Hepatocyte (in vitro differentiated cells): ENCODE measurements around the gene BNIP5. TPM values are rescaled to one million over a fixed set of nuclear protein-coding genes. Genes with fewer than 3 reads are reported as not detected.

ENCODE experiments used
- DNase-seq: peaks from one replicate; pipeline ENCODE4 v3.0.0-alpha.2; 2016; ENCODE audit warnings: low spot score
- H2AFZ ChIP-seq: fragments of 200-600 bp; sonication (generic); 2 replicates; pipeline ENCODE4 v1.6.0; 2016; ENCODE audit warnings: antibody characterized with exemption, mild to moderate bottlenecking
- H3K27ac ChIP-seq: fragments of 200-600 bp; sonication (generic); 2 replicates; pipeline ENCODE4 v1.5.1; 2016; ENCODE audit warnings: mild to moderate bottlenecking
- H3K27me3 ChIP-seq: fragments of 200-600 bp; sonication (generic); 2 replicates; pipeline ENCODE4 v1.6.1; 2016
- H3K36me3 ChIP-seq: fragments of 200-600 bp; sonication (generic); replicated peaks from 2 replicates; pipeline ENCODE4 v1.5.1; 2016; ENCODE audit warnings: low read depth; ENCODE audit not compliant: insufficient read depth
- H3K4me1 ChIP-seq: fragments of 200-600 bp; sonication (generic); 2 replicates; pipeline ENCODE4 v1.5.1; 2016; ENCODE audit warnings: mild to moderate bottlenecking, moderate library complexity; ENCODE audit not compliant: insufficient read depth
- H3K4me2 ChIP-seq: fragments of 200-600 bp; sonication (generic); 2 replicates; pipeline ENCODE4 v1.6.0; 2016
- H3K4me3 ChIP-seq: fragments of 200-600 bp; sonication (generic); 2 replicates; pipeline ENCODE4 v1.5.1; 2016; ENCODE audit warnings: mild to moderate bottlenecking
- H3K79me2 ChIP-seq: fragments of 200-600 bp; sonication (generic); 2 replicates; pipeline ENCODE4 v1.6.0; 2017; ENCODE audit warnings: mild to moderate bottlenecking
- H3K9me2 ChIP-seq: fragments of 200-600 bp; sonication (generic); replicated peaks from 2 replicates; pipeline ENCODE4 v1.6.0; 2017; ENCODE audit warnings: mild to moderate bottlenecking; ENCODE audit not compliant: insufficient read depth
- H3K9me3 ChIP-seq: fragments of 200-600 bp; sonication (generic); 2 replicates; pipeline ENCODE4 v1.5.1; 2016; ENCODE audit warnings: low read depth, mild to moderate bottlenecking
- H4K20me1 ChIP-seq: fragments of 200-600 bp; sonication (generic); 2 replicates; pipeline ENCODE4 v1.6.0; 2016; ENCODE audit warnings: mild to moderate bottlenecking; ENCODE audit not compliant: insufficient read depth, poor library complexity, severe bottlenecking
- CTCF ChIP-seq: fragments of 200-600 bp; sonication (generic); IDR thresholded peaks from 2 replicates; pipeline ENCODE4 v1.5.1; 2016; ENCODE audit warnings: antibody characterized with exemption, mild to moderate bottlenecking; ENCODE audit not compliant: poor library complexity
- EZH2 ChIP-seq: fragments of 200-600 bp; sonication (generic); IDR thresholded peaks from 2 replicates; pipeline ENCODE4 v1.6.1; 2016; ENCODE audit warnings: antibody characterized with exemption, mild to moderate bottlenecking, borderline replicate concordance
- EZH2phosphoT487 ChIP-seq: fragments of 200-600 bp; sonication (generic); IDR thresholded peaks from one replicate; pipeline ENCODE4 v1.6.1; 2018; ENCODE audit warnings: antibody characterized with exemption, mild to moderate bottlenecking, low read depth, moderate library complexity; ENCODE audit not compliant: unreplicated experiment, severe bottlenecking
- WGBS: methylation state at CpG from one replicate; pipeline ENCODE4 v1.1.6; 2016; ENCODE audit warnings: low lambda C conversion rate; ENCODE audit errors: missing lambda C conversion rate; 5-methylcytosine and 5-hydroxymethylcytosine counted together
- polyA plus RNA-seq: library from polyadenylated mRNA; unstranded; fragments of >200 nt; fragmentation: Nextera tagmentation; extraction: Ambion mirVana; gene quantifications from 2 replicates; pipeline ENCODE4 v1.2.1, GENCODE V29; 2016
- total RNA-seq: library from RNA; depleted of rRNA; stranded (reverse); fragments of >200 nt; gene quantifications from 2 replicates; pipeline ENCODE4 v1.2.3, GENCODE V29; 2014

The BNIP5 gene
- total and polyA plus RNA-seq, 2 experiments from 2014 or later = 28.1 to 29.1 TPM

GRCh38 chr6:36346486-36347273 is 10.0 kb upstream of the BNIP5 start:
- Histone ChIP-seq H3K27ac (peak overlapping the region; percentile 75), H3K79me2 (no peaks in the 10 kb centered on the region), H3K36me3 (no peaks in the 10 kb centered on the region), H3K9me2 (no peaks in the 10 kb centered on the region), H2AFZ (no peak overlapping the region), H3K4me3 (no peak overlapping the region), H4K20me1 (no peaks in the 10 kb centered on the region), H3K9me3 (no peaks in the 10 kb centered on the region), H3K27me3 (no peaks in the 10 kb centered on the region), H3K4me1 (peaks cover 15% of the 10 kb centered on the region), H3K4me2 (no peak overlapping the region)
- no peak for DNase-seq
- WGBS = 92% methylated on average over 20 of the region's 20 CpGs
- TF ChIP-seq EZH2phosphoT487 (no peak), CTCF (no peak), EZH2 (no peak)

GRCh38 chr6:36345681-36346466 is 9.2 kb upstream of the BNIP5 start:
- H3K27ac ChIP-seq = no peak overlapping the region

GRCh38 chr6:36343109-36343680 is 6.5 kb upstream of the BNIP5 start:
- H3K9me3 ChIP-seq = no peaks in the 10 kb centered on the region
- no peaks in the 10 kb centered on the region for H3K27me3 ChIP-seq
- H2AFZ ChIP-seq = no peak overlapping the region
- no peaks in the 10 kb centered on the region for H3K79me2 ChIP-seq
- no peak for TF ChIP-seq EZH2
- no peak for TF ChIP-seq CTCF
- no peak for TF ChIP-seq EZH2phosphoT487
- no peak overlapping the region for H3K4me2 ChIP-seq
- no peak overlapping the region for H3K27ac ChIP-seq
- no peaks in the 10 kb centered on the region for H3K9me2 ChIP-seq
- H3K36me3 ChIP-seq = no peaks in the 10 kb centered on the region
- H4K20me1 ChIP-seq = no peaks in the 10 kb centered on the region
- DNase-seq = no peak
- 73% methylated on average over 5 of the region's 5 CpGs for WGBS
- no peak overlapping the region for H3K4me3 ChIP-seq
- H3K4me1 ChIP-seq = peaks cover 4% of the 10 kb centered on the region

More at GRCh38 chr6:36345681-36346466, 9.2 kb upstream of the BNIP5 start:
- Histone ChIP-seq H3K27me3 (no peaks in the 10 kb centered on the region), H3K79me2 (no peaks in the 10 kb centered on the region), H3K9me3 (no peaks in the 10 kb centered on the region), H4K20me1 (no peaks in the 10 kb centered on the region), H3K9me2 (no peaks in the 10 kb centered on the region), H3K4me3 (no peak overlapping the region), H2AFZ (no peak overlapping the region), H3K4me1 (peaks cover 7% of the 10 kb centered on the region), H3K36me3 (no peaks in the 10 kb centered on the region), H3K4me2 (no peak overlapping the region)
- TF ChIP-seq EZH2 = no peak
- no peak for TF ChIP-seq CTCF
- no peak for TF ChIP-seq EZH2phosphoT487
- 88% methylated on average over 13 of the region's 13 CpGs for WGBS
- DNase-seq = no peak
